ENCODE measurements around the gene CCDC88C.

The CCDC88C gene

DNA sequence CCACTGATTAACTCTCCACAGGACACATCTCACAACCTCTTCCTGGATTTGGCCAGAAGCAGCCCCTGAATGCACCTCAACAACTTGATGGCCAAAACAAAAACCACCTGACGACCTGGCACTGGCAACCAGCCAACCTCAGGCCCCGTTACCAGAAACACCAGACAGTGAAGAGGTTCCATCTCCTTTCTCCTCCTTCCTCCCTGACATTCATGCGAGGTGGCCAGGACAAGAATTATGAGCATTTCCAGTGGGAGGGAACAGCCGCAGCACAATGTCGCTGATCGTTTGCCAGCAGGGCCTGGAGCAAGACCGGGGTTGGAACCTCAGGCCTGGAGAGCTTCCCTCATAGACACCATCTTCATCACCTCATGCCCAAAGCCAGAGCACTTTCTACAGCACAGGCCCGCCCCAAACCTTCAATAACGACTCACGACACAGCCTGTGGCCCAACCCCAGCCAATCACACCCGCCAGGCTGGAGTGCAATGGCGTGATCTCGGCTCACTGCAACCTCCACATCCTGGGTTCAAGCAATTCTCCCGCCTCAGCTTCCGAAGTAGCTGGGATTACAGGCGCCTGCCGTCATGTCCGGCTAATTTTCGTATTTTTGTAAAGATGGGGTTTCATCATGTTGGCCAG, 48.7 kb downstream of the CCDC88C start:
- Histone ChIP-seq H3K4ac (ENCODE audit: low read depth, low read length) (no peak overlapping the region), H2AK5ac (ENCODE audit: low read length) (no peak overlapping the region), H2BK12ac (ENCODE audit: low read length) (no peak overlapping the region), H4K8ac (ENCODE audit: low read depth, low read length) (no peak overlapping the region), H3K4me2 (ENCODE audit: low read length) (no peak overlapping the region), H2AFZ (ENCODE audit: insufficient read depth, low read length, poor library complexity) (no peak overlapping the region), H3K79me1 (ENCODE audit: low read length) (no peaks in the 10 kb centered on the region), H3K9ac (ENCODE audit: low read length) (no peak overlapping the region), H4K12ac (ENCODE audit: low read depth, low read length) (no peak overlapping the region), H3K36me3 (ENCODE audit: control insufficient read depth in 1 of 2, insufficient read depth in 2 of 2, low read length in 2 of 2) (no peaks in the 10 kb centered on the region), H3K27ac (ENCODE audit: low read depth, low read length) (no peak overlapping the region), H2BK120ac (ENCODE audit: insufficient read depth, low read length, poor library complexity) (no peak overlapping the region), H3K4me1 (ENCODE audit: control insufficient read depth in 1 of 2, insufficient read depth in 2 of 2, low read length in 2 of 2) (peaks cover 6 to 8% of the 10 kb centered on the region in 2 experiments), H4K91ac (ENCODE audit: low read depth, low read length) (no peak overlapping the region), H3K18ac (ENCODE audit: low read length) (no peak overlapping the region), H3K14ac (ENCODE audit: low read length) (no peak overlapping the region), H3K4me3 (ENCODE audit: low read depth, low read length) (no peak overlapping the region), H3K79me2 (ENCODE audit: control insufficient read depth, insufficient read depth, low read length, poor library complexity) (no peaks in the 10 kb centered on the region), H2BK5ac (ENCODE audit: low read depth, low read length, poor library complexity) (no peak overlapping the region), H3K27me3 (ENCODE audit: insufficient read depth, low read length) (no peaks in the 10 kb centered on the region), H3K9me3 (ENCODE audit: insufficient read depth, low read depth, low read length) (no peaks in the 10 kb centered on the region), H3K23ac (ENCODE audit: low read length) (no peak overlapping the region)
- no peak for DNase-seq
- no CpG with 5 or more reads among the region's 19 CpGs for WGBS (ENCODE audit: extremely low coverage, insufficient coverage, insufficient read length)

DNA sequence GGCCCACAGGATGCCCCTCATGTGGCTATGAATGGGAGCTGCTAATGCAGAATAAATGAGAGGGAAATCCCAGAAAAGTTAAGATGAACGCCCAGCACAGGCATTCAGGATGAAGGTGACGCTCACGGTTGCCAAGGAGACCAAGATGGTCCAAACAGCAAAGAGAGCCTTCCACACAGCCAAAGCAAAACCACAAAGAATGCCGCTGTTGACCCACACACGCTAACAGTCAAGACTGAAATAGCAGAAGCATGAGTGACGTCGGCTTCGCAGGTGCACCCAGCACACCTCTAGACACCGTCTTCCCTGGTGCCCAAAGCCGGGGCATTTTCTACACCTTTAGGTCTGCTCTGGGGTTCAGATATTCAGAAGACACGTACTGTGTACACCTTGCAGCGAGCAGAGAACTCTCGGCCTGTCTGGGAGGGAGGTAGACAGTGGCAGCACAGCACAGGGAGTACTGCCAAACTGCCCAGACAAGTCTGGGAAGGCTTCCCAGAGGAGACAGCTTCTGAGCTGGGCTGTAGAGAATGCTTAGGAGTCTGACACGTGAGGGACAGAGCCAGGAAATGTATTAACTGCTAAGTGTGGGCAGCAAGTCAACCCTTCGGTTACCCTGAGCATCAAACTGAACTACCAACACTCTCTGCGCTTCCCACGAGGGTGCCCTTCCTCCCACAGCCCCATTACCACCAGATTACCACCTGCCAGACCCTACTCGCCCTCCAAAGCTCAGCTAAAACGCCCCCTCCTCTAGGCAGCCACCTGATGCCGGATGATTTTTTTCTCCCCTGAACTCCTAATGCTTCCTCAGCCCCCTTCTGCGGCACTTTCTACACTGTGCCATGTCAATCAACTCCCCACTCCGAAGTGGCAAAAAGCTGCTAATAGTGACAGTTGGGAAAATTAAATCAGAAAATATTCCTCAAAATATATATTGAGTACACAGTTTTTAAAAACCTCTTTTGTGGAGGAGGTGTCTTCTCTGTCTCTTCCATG, 50.1 kb downstream of the CCDC88C start:
- Histone ChIP-seq H3K14ac (ENCODE audit: low read length) (no peak overlapping the region), H3K36me3 (ENCODE audit: control insufficient read depth in 1 of 2, insufficient read depth in 2 of 2, low read length in 2 of 2) (no peaks in the 10 kb centered on the region), H4K12ac (ENCODE audit: low read depth, low read length) (no peak overlapping the region), H3K23ac (ENCODE audit: low read length) (no peak overlapping the region), H2AFZ (ENCODE audit: insufficient read depth, low read length, poor library complexity) (no peak overlapping the region), H3K79me1 (ENCODE audit: low read length) (no peaks in the 10 kb centered on the region), H3K27ac (ENCODE audit: low read depth, low read length) (no peak overlapping the region), H3K18ac (ENCODE audit: low read length) (no peak overlapping the region), H3K4me2 (ENCODE audit: low read length) (no peak overlapping the region), H2BK5ac (ENCODE audit: low read depth, low read length, poor library complexity) (no peak overlapping the region), H3K4me3 (ENCODE audit: low read depth, low read length) (no peak overlapping the region), H3K4ac (ENCODE audit: low read depth, low read length) (no peak overlapping the region), H2AK5ac (ENCODE audit: low read length) (no peak overlapping the region), H2BK120ac (ENCODE audit: insufficient read depth, low read length, poor library complexity) (no peak overlapping the region), H3K9ac (ENCODE audit: low read length) (no peak overlapping the region), H2BK12ac (ENCODE audit: low read length) (no peak overlapping the region), H3K79me2 (ENCODE audit: control insufficient read depth, insufficient read depth, low read length, poor library complexity) (no peaks in the 10 kb centered on the region), H3K4me1 (ENCODE audit: control insufficient read depth in 1 of 2, insufficient read depth in 2 of 2, low read length in 2 of 2) (peaks cover 6 to 8% of the 10 kb centered on the region in 2 experiments), H3K27me3 (ENCODE audit: insufficient read depth, low read length) (no peaks in the 10 kb centered on the region), H4K91ac (ENCODE audit: low read depth, low read length) (no peak overlapping the region), H3K9me3 (ENCODE audit: insufficient read depth, low read depth, low read length) (no peaks in the 10 kb centered on the region), H4K8ac (ENCODE audit: low read depth, low read length) (no peak overlapping the region)
- DNase-seq = peak; percentile 94 to 96
- WGBS (ENCODE audit: extremely low coverage, insufficient coverage, insufficient read length) = no CpG with 5 or more reads among the region's 22 CpGs

- no CpG with 5 or more reads among the region's 6 CpGs for WGBS (ENCODE audit: extremely low coverage, insufficient coverage, insufficient read length)
- no peaks in the 10 kb centered on the region for H3K79me2 ChIP-seq (ENCODE audit: control insufficient read depth, insufficient read depth, low read length, poor library complexity)
- no peak for DNase-seq
Measured at GRCh38 chr14:91366749-91367148, 50.9 kb downstream of the CCDC88C start.

GRCh38 chr14:91365552-91365951, 52.1 kb downstream of the CCDC88C start:
- no peak overlapping the region for H4K8ac ChIP-seq (ENCODE audit: low read depth, low read length)
- no peak overlapping the region for H3K4me2 ChIP-seq (ENCODE audit: low read length)
- H2BK5ac ChIP-seq (ENCODE audit: low read depth, low read length, poor library complexity) = no peak overlapping the region

More at GRCh38 chr14:91366749-91367148, 50.9 kb downstream of the CCDC88C start:
- Histone ChIP-seq H3K36me3 (ENCODE audit: control insufficient read depth in 1 of 2, insufficient read depth in 2 of 2, low read length in 2 of 2) (no peaks in the 10 kb centered on the region), H3K4ac (ENCODE audit: low read depth, low read length) (no peak overlapping the region), H2BK120ac (ENCODE audit: insufficient read depth, low read length, poor library complexity) (no peak overlapping the region), H2BK5ac (ENCODE audit: low read depth, low read length, poor library complexity) (no peak overlapping the region), H3K27me3 (ENCODE audit: insufficient read depth, low read length) (no peaks in the 10 kb centered on the region), H2AK5ac (ENCODE audit: low read length) (no peak overlapping the region), H3K4me1 (ENCODE audit: control insufficient read depth in 1 of 2, insufficient read depth in 2 of 2, low read length in 2 of 2) (peaks cover 6 to 9% of the 10 kb centered on the region in 2 experiments), H3K4me3 (ENCODE audit: low read depth, low read length) (no peak overlapping the region), H3K9ac (ENCODE audit: low read length) (no peak overlapping the region), H4K91ac (ENCODE audit: low read depth, low read length) (no peak overlapping the region), H3K14ac (ENCODE audit: low read length) (no peak overlapping the region), H3K23ac (ENCODE audit: low read length) (no peak overlapping the region), H2BK12ac (ENCODE audit: low read length) (no peak overlapping the region), H3K9me3 (ENCODE audit: insufficient read depth, low read depth, low read length) (no peaks in the 10 kb centered on the region), H3K79me1 (ENCODE audit: low read length) (no peaks in the 10 kb centered on the region), H3K4me2 (ENCODE audit: low read length) (no peak overlapping the region), H4K8ac (ENCODE audit: low read depth, low read length) (no peak overlapping the region), H2AFZ (ENCODE audit: insufficient read depth, low read length, poor library complexity) (no peak overlapping the region), H3K27ac (ENCODE audit: low read depth, low read length) (no peak overlapping the region), H4K12ac (ENCODE audit: low read depth, low read length) (no peak overlapping the region), H3K18ac (ENCODE audit: low read length) (no peak overlapping the region)

More at GRCh38 chr14:91365552-91365951, 52.1 kb downstream of the CCDC88C start:
- no peak overlapping the region for H3K9ac ChIP-seq (ENCODE audit: low read length)
- no peak for DNase-seq
- no peak overlapping the region for H2AK5ac ChIP-seq (ENCODE audit: low read length)
- H3K4me3 ChIP-seq (ENCODE audit: low read depth, low read length) = no peak overlapping the region
- no CpG with 5 or more reads among the region's 6 CpGs for WGBS (ENCODE audit: extremely low coverage, insufficient coverage, insufficient read length)
- H3K9me3 ChIP-seq (ENCODE audit: insufficient read depth, low read depth, low read length) = no peaks in the 10 kb centered on the region
- H3K27ac ChIP-seq (ENCODE audit: low read depth, low read length) = no peak overlapping the region
- no peaks in the 10 kb centered on the region for H3K36me3 ChIP-seq (ENCODE audit: control insufficient read depth in 1 of 2, insufficient read depth in 2 of 2, low read length in 2 of 2)
- no peak overlapping the region for H2BK12ac ChIP-seq (ENCODE audit: low read length)
- H3K79me2 ChIP-seq (ENCODE audit: control insufficient read depth, insufficient read depth, low read length, poor library complexity) = no peaks in the 10 kb centered on the region
- H3K14ac ChIP-seq (ENCODE audit: low read length) = no peak overlapping the region
- no peak overlapping the region for H3K4ac ChIP-seq (ENCODE audit: low read depth, low read length)
- no peak overlapping the region for H4K91ac ChIP-seq (ENCODE audit: low read depth, low read length)
- no peaks in the 10 kb centered on the region for H3K27me3 ChIP-seq (ENCODE audit: insufficient read depth, low read length)
- no peak overlapping the region for H4K12ac ChIP-seq (ENCODE audit: low read depth, low read length)
- peaks cover 9 to 14% of the 10 kb centered on the region in 2 experiments for H3K4me1 ChIP-seq (ENCODE audit: control insufficient read depth in 1 of 2, insufficient read depth in 2 of 2, low read length in 2 of 2)
- H2AFZ ChIP-seq (ENCODE audit: insufficient read depth, low read length, poor library complexity) = no peak overlapping the region
- no peak overlapping the region for H3K18ac ChIP-seq (ENCODE audit: low read length)
- no peaks in the 10 kb centered on the region for H3K79me1 ChIP-seq (ENCODE audit: low read length)
- H3K23ac ChIP-seq (ENCODE audit: low read length) = no peak overlapping the region
- no peak overlapping the region for H2BK120ac ChIP-seq (ENCODE audit: insufficient read depth, low read length, poor library complexity)

Data from trophoblast cell (in vitro differentiated cells and primary cell).